ENCODE measurements around the gene ITGB7. TPM values are rescaled to one million over a fixed set of nuclear protein-coding genes. Genes with fewer than 3 reads are reported as not detected.

The ITGB7 gene
- total RNA-seq, 1 experiment from 2014 or later, result 0.90 TPM

DNA sequence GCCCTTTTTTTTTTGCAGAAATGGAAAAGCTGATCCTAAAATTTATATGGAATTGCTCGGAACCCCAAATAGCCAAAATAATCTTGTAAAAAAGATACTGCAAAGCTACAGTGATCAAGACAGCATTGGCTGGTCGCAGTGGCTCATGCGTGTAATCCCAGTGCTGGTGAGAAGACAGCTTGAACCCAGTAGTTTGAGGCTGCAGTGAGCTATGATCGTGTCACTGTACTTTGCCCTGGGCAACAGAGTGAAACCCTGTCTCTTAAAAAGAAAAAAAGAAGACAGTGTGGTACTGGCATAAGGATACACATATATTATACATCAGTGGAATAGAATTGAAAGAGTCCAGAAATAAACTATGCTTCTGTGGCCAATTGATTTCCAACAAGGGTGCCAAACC lies 5.4 kb downstream of the ITGB7 start:
- ChIA-PET CTCF (interaction anchor here (0.6 to 10.2 kb wide), 5 partner anchors 13 to 136 kb away, joined by 3 to 136 read pairs (median 4); no protein-coding TSS in a partner anchor), POLR2A (interaction anchor here (0.7 kb wide), 1 partner anchor 57 kb away, joined by 3 read pairs; no protein-coding TSS in a partner anchor)
- Mint-ChIP-seq H3K4me3 (no peak overlapping the region), H3K9me3 (no peaks in the 10 kb centered on the region), H3K36me3 (no peaks in the 10 kb centered on the region), H3K4me1 (no peaks in the 10 kb centered on the region), H3K27ac (no peak overlapping the region), H3K27me3 (ENCODE audit: low read depth) (peaks cover 54% of the 10 kb centered on the region)
- TF ChIP-seq, protein P1, sequence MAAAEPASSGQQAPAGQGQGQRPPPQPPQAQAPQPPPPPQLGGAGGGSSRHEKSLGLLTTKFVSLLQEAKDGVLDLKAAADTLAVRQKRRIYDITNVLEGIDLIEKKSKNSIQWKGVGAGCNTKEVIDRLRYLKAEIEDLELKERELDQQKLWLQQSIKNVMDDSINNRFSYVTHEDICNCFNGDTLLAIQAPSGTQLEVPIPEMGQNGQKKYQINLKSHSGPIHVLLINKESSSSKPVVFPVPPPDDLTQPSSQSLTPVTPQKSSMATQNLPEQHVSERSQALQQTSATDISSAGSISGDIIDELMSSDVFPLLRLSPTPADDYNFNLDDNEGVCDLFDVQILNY (CRISPR knock-in tag; IDR thresholded peaks at IDR 0.05), result no peak
- TF ChIP-seq, protein P2, sequence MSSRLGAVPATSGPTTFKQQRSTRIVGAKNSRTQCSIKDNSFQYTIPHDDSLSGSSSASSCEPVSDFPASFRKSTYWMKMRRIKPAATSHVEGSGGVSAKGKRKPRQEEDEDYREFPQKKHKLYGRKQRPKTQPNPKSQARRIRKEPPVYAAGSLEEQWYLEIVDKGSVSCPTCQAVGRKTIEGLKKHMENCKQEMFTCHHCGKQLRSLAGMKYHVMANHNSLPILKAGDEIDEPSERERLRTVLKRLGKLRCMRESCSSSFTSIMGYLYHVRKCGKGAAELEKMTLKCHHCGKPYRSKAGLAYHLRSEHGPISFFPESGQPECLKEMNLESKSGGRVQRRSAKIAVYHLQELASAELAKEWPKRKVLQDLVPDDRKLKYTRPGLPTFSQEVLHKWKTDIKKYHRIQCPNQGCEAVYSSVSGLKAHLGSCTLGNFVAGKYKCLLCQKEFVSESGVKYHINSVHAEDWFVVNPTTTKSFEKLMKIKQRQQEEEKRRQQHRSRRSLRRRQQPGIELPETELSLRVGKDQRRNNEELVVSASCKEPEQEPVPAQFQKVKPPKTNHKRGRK (CRISPR knock-in tag; IDR thresholded peaks at IDR 0.05; ENCODE audit: borderline replicate concordance), result no peak
- TF ChIP-seq TEAD4 (CRISPR knock-in tag; IDR thresholded peaks at IDR 0.05), result no peak
- TF ChIP-seq, protein P3, sequence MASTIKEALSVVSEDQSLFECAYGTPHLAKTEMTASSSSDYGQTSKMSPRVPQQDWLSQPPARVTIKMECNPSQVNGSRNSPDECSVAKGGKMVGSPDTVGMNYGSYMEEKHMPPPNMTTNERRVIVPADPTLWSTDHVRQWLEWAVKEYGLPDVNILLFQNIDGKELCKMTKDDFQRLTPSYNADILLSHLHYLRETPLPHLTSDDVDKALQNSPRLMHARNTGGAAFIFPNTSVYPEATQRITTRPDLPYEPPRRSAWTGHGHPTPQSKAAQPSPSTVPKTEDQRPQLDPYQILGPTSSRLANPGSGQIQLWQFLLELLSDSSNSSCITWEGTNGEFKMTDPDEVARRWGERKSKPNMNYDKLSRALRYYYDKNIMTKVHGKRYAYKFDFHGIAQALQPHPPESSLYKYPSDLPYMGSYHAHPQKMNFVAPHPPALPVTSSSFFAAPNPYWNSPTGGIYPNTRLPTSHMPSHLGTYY (CRISPR knock-in tag; IDR thresholded peaks at IDR 0.05), result no peak
- no peak for TF ChIP-seq CREM (CRISPR knock-in tag; IDR thresholded peaks at IDR 0.05)
- no peak for TF ChIP-seq CREB1 (CRISPR knock-in tag; IDR thresholded peaks at IDR 0.05)
- no peak for TF ChIP-seq SMAD4 (CRISPR knock-in tag; IDR thresholded peaks at IDR 0.05)
- TF ChIP-seq, protein P4, sequence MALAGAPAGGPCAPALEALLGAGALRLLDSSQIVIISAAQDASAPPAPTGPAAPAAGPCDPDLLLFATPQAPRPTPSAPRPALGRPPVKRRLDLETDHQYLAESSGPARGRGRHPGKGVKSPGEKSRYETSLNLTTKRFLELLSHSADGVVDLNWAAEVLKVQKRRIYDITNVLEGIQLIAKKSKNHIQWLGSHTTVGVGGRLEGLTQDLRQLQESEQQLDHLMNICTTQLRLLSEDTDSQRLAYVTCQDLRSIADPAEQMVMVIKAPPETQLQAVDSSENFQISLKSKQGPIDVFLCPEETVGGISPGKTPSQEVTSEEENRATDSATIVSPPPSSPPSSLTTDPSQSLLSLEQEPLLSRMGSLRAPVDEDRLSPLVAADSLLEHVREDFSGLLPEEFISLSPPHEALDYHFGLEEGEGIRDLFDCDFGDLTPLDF (CRISPR knock-in tag; IDR thresholded peaks at IDR 0.05), result no peak
- no peak for TF ChIP-seq OVOL2 (CRISPR knock-in tag; IDR thresholded peaks at IDR 0.05; ENCODE audit: borderline replicate concordance)
- TF ChIP-seq EMX1 (CRISPR knock-in tag; IDR thresholded peaks at IDR 0.05), result no peak
- TF ChIP-seq, protein P5, sequence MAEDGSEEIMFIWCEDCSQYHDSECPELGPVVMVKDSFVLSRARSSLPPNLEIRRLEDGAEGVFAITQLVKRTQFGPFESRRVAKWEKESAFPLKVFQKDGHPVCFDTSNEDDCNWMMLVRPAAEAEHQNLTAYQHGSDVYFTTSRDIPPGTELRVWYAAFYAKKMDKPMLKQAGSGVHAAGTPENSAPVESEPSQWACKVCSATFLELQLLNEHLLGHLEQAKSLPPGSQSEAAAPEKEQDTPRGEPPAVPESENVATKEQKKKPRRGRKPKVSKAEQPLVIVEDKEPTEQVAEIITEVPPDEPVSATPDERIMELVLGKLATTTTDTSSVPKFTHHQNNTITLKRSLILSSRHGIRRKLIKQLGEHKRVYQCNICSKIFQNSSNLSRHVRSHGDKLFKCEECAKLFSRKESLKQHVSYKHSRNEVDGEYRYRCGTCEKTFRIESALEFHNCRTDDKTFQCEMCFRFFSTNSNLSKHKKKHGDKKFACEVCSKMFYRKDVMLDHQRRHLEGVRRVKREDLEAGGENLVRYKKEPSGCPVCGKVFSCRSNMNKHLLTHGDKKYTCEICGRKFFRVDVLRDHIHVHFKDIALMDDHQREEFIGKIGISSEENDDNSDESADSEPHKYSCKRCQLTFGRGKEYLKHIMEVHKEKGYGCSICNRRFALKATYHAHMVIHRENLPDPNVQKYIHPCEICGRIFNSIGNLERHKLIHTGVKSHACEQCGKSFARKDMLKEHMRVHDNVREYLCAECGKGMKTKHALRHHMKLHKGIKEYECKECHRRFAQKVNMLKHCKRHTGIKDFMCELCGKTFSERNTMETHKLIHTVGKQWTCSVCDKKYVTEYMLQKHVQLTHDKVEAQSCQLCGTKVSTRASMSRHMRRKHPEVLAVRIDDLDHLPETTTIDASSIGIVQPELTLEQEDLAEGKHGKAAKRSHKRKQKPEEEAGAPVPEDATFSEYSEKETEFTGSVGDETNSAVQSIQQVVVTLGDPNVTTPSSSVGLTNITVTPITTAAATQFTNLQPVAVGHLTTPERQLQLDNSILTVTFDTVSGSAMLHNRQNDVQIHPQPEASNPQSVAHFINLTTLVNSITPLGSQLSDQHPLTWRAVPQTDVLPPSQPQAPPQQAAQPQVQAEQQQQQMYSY (CRISPR knock-in tag; IDR thresholded peaks at IDR 0.05), result no peak
- TF ChIP-seq PRRX2 (CRISPR knock-in tag; IDR thresholded peaks at IDR 0.05), result no peak
- no peak for TF ChIP-seq GTF2I (CRISPR knock-in tag; conservative IDR thresholded peaks at IDR 0.05)
- no peak for TF ChIP-seq MXD4 (CRISPR knock-in tag; IDR thresholded peaks at IDR 0.05; ENCODE audit: borderline replicate concordance)
- TF ChIP-seq, protein P6, sequence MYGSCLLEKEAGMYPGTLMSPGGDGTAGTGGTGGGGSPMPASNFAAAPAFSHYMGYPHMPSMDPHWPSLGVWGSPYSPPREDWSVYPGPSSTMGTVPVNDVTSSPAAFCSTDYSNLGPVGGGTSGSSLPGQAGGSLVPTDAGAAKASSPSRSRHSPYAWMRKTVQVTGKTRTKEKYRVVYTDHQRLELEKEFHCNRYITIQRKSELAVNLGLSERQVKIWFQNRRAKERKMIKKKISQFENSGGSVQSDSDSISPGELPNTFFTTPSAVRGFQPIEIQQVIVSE (CRISPR knock-in tag; IDR thresholded peaks at IDR 0.05; ENCODE audit: borderline replicate concordance), result no peak
- DNase-seq (ENCODE audit: low spot score) (no peak), ATAC-seq (no peak)

DNA sequence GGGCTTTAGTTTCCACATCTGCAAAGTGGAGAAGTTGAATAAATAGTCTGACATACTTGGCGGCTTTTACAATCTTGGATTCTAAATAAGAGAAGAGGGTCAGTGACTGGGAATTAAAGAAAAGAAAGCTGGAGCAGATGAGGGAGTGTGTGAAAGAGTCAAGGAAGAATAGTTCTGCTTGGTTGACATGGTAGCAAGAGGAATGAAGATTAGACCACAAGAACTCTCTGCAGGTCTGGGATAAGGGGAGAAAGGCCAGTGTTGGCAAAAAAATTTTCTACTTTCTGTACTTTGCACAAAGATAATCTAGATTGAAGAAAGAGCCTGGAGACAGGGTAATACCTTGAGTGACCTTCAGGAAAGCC lies 5.9 kb downstream of the ITGB7 start:
- H3K9me3 Mint-ChIP-seq, result no peaks in the 10 kb centered on the region
- POLR2A ChIA-PET, result interaction anchor here (0.7 kb wide), 1 partner anchor 58 kb away, joined by 3 read pairs; no protein-coding TSS in a partner anchor
- H3K27ac Mint-ChIP-seq, result no peak overlapping the region
- no peaks in the 10 kb centered on the region for H3K4me1 Mint-ChIP-seq
- ATAC-seq (no peak), DNase-seq (ENCODE audit: low spot score) (no peak)
- H3K27me3 Mint-ChIP-seq (ENCODE audit: low read depth), result peaks cover 54% of the 10 kb centered on the region
- H3K4me3 Mint-ChIP-seq, result no peak overlapping the region
- CTCF ChIA-PET, result interaction anchor here (1.2 to 10.2 kb wide), 4 partner anchors 14 to 135 kb away, joined by 4 to 136 read pairs (median 6); partner anchors contain the start of gene ESPL1
- no peaks in the 10 kb centered on the region for H3K36me3 Mint-ChIP-seq
- TF ChIP-seq, protein P2 (CRISPR knock-in tag; IDR thresholded peaks at IDR 0.05; ENCODE audit: borderline replicate concordance), result no peak
- TF ChIP-seq ZNF219 (CRISPR knock-in tag; IDR thresholded peaks at IDR 0.05; ENCODE audit: borderline replicate concordance) (no peak), TCF7 (CRISPR knock-in tag; IDR thresholded peaks at IDR 0.05; ENCODE audit: low read depth) (no peak), NR1H2 (CRISPR knock-in tag; IDR thresholded peaks at IDR 0.05) (no peak), ESRRA (CRISPR knock-in tag; IDR thresholded peaks at IDR 0.05; ENCODE audit: borderline replicate concordance) (no peak)
- TF ChIP-seq, protein P7, sequence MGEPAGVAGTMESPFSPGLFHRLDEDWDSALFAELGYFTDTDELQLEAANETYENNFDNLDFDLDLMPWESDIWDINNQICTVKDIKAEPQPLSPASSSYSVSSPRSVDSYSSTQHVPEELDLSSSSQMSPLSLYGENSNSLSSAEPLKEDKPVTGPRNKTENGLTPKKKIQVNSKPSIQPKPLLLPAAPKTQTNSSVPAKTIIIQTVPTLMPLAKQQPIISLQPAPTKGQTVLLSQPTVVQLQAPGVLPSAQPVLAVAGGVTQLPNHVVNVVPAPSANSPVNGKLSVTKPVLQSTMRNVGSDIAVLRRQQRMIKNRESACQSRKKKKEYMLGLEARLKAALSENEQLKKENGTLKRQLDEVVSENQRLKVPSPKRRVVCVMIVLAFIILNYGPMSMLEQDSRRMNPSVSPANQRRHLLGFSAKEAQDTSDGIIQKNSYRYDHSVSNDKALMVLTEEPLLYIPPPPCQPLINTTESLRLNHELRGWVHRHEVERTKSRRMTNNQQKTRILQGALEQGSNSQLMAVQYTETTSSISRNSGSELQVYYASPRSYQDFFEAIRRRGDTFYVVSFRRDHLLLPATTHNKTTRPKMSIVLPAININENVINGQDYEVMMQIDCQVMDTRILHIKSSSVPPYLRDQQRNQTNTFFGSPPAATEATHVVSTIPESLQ (CRISPR knock-in tag; IDR thresholded peaks at IDR 0.05), result no peak

Measured in WTC11 (cell line).